Astrocyte (in vitro differentiated cells and primary cell): ENCODE data around the gene GRIN3A.

Experiments
- EZH2 ChIP-seq: IDR thresholded peaks from 2 replicates; pipeline ENCODE4 v1.6.1; 2012; ENCODE audit warnings: mild to moderate bottlenecking, low read length, inconsistent platforms; ENCODE audit not compliant: insufficient read depth
- TF ChIP-seq, protein P1 (sequence below): IDR thresholded peaks from 2 replicates; pipeline ENCODE4 v1.5.1; 2011; ENCODE audit warnings: low read depth, mild to moderate bottlenecking, inconsistent platforms, low read length, moderate library complexity; ENCODE audit not compliant: insufficient read depth

DNA sequence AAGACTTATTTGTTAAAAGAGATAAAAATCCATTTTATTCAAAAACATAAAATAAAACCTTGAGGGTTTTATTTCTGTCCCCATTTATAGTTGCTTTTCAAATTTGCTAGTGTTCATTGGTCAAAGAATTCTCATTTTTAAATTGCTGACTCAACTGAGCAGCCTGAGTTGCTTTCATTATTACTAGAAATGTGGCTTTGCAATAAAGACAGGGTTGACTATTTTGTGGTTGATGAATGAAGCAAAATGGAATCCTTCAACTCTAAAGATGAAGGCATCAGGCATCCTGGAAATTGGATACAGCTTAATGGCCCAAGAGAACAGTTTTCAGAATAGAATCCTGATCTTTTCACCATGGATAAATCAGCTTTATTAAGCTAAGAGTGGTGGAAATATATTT is 119.7 kb downstream of the GRIN3A start:
- no peak for TF ChIP-seq EZH2
- TF ChIP-seq, protein P1, sequence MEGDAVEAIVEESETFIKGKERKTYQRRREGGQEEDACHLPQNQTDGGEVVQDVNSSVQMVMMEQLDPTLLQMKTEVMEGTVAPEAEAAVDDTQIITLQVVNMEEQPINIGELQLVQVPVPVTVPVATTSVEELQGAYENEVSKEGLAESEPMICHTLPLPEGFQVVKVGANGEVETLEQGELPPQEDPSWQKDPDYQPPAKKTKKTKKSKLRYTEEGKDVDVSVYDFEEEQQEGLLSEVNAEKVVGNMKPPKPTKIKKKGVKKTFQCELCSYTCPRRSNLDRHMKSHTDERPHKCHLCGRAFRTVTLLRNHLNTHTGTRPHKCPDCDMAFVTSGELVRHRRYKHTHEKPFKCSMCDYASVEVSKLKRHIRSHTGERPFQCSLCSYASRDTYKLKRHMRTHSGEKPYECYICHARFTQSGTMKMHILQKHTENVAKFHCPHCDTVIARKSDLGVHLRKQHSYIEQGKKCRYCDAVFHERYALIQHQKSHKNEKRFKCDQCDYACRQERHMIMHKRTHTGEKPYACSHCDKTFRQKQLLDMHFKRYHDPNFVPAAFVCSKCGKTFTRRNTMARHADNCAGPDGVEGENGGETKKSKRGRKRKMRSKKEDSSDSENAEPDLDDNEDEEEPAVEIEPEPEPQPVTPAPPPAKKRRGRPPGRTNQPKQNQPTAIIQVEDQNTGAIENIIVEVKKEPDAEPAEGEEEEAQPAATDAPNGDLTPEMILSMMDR: no peak
